ENCODE data around the gene IFNA4.
A peak's percentile ranks its signal among the peaks of the same experiment; 100 is the strongest.
"Not testable (repeated sequence)": the region's sequence is repeated elsewhere in the genome, so short reads cannot be mapped to it uniquely, and the experiment has no call there.

Gene IFNA4

GRCh38 chr9:21187487-21187886, at the start of gene IFNA4:
Gene IFNA4 (minus strand): TSS chr9:21187587. CDS start chr9:21187531, 56 bp downstream.
- DNase-seq = not testable (repeated sequence)

DNA sequence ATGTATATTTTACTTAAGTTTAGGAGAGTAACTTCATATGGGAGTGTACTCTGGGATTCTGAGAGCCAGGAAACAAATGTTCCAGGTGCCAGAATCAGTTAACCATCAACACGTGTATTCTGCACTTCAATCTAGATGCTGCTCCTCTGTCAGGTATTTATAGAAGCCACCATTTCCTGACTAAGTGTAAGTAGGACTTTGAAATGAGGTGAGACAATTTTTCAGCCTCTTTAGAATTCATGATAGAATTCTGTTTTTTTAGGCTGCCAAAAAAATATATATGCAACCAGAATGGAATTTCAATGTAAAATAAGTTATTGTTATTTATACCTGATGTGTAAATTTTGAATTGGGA, 49.0 kb upstream of the IFNA4 start:
- not testable (repeated sequence) for DNase-seq

DNA sequence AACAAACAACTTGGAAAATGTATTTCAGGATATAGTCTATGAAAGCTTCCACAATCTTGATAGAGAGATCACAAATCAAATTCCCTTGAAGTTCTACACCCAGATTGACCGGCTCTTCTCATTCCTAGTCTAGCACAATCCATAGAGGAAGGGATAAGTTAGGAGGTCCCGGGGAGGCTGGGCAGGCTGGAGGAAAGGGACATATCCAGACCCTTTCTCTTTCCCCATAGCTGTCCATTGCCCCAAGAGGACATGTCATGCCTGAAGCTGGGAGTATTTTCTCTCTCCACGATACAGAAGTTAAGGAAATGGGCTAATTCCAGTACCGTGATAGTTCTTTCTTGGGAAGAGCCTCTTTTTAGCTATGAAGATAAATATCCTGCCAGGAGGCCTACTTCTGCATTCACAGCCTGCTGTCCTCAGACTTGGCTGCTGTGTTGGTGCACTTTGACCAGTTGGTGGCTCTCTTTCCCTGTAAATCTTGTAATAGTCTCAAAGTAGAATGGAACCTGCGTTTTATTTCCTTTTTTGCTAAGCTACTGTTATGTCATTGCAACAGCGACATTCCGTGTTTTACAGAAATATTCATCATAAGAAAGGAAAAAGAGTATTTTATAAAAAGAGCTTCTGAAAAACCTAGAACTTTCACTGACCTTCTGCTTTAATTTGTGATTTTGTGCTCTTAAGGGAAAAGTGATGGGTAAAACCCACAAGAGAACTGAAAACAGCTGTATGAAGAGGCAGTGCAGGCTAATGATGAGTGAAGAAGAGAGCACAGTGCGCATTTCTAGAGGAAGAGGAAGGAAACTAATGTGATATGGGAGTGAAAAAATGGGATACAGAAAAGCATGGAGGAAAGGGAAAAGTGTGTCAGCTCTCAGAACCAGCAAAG, 48.3 kb upstream of the IFNA4 start:
- DNase-seq = peak in 1 of 2 experiments; percentile 24

GRCh38 chr9:21234153-21234687, 46.8 kb upstream of the IFNA4 start:
- no peak for DNase-seq

DNA sequence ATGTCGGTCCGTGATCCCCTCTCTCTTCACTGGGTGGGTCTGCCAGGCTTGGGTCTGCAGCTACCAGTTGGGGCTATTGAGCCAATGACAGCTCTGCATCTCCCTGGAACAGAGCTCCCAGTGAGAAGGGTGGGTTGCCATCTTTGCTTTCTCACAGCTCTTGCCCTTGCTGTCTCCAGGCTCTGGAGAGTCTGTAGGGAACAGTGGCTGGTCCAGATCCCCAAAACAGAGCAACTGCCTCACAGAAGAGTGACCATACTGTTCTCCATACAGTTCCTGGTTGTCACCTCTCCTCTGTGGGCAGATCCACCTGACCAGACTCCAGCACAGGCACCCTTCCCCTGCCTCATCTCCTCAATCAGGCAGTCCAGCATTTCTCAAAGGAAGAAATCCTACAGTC, 45.9 kb upstream of the IFNA4 start:
- DNase-seq = no peak

- DNase-seq = no peak
These were observed 40.7 kb upstream of the IFNA4 start, which contains the start of gene IFNA17 for GRCh38 chr9:21228122-21228521. Gene IFNA17 (minus strand): TSS chr9:21228222. CDS start chr9:21228173, 49 bp downstream.

- not testable (repeated sequence) for DNase-seq
These were observed 29.8 kb upstream of the IFNA4 start, which contains the start of gene IFNA16 for GRCh38 chr9:21217211-21217610. Gene IFNA16 (minus strand): TSS chr9:21217311. CDS start chr9:21217305, 6 bp downstream.

GRCh38 chr9:21213411-21214326, 26.3 kb upstream of the IFNA4 start:
- DNase-seq = not testable (repeated sequence)

DNA sequence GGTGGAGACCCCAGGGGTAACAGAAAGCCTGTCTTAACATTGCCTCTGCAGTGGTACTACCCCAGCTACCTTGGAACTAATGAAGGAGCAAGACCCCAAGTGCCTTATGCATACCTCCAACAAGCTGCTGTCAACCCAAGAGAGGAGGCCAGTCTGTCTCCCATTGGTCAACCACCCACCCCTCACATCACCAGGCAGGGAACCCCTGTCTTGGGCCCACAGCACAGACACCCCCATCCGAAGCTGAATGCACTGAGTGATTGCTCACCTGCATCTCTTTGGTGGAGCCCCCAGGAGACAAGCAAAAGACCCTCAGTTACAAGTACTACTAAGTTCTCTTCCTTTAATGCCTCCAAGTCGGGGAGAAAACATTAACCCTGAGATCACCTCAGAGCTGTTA, 24.8 kb upstream of the IFNA4 start:
- not testable (repeated sequence) for DNase-seq

DNA sequence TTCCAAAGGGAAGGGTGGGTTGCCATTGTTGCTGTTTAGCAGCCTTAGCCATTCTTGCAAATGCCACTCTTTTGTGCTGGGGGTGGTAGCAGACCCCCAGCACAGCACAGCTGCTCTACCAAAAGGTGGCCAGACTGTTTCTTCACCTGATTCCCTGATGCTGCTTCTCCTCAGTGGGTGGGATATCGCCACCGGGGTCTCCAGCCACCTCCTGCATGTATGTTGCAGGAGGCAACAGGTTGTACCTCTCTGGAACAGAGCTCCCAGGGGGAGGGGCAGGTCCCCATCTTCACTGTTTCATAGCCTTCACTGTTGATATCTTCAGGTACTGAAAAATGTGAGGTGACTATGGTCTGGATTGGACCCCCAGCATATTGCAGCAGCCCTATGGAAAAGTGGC, 23.4 kb upstream of the IFNA4 start:
- DNase-seq = not testable (repeated sequence)

DNA sequence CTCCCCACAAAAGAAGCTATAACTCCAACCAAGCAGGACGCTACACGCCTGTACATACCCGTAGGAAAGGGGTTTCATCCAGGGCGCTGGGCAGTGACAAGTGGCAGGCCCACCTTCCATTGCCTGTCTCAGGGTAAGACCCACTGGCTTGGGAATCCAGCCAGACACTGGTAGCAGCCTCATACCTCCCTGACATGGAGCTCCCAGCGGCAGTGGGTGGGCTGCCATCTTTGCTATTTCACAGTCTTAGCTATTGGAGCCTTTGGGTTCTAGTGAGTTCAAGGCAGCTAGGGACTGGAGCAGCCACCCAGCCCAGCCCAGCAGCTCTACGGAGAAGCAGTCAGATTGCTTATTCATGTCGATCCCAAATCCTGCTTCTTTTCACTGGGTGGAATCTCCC, 22.9 kb upstream of the IFNA4 start:
- DNase-seq = no peak

DNA sequence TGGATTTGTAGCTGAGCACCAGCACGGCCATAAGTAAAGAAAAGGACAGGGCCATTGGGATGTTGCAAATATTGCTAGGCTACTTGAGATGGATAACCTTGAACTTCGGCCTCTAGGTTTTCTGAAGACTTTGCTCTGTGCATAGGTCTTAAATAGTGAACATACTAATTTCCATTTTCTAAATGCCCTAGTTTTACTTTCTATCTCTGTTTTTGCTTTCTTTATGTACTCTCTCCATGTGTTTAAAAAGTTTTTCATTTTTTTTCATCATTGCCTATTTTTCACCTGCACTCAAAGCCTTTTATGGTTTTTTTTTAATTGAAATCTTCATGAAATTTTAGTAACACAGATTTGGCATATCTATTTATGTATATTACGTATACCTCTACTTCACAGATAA, 19.7 kb upstream of the IFNA4 start, which contains the start of gene IFNA10:
TSS of gene IFNA10 (minus strand) at position 101 of the 400 bp plus-strand sequence. CDS start at position 55, 46 bp downstream.
- DNase-seq = not testable (repeated sequence)

DNA sequence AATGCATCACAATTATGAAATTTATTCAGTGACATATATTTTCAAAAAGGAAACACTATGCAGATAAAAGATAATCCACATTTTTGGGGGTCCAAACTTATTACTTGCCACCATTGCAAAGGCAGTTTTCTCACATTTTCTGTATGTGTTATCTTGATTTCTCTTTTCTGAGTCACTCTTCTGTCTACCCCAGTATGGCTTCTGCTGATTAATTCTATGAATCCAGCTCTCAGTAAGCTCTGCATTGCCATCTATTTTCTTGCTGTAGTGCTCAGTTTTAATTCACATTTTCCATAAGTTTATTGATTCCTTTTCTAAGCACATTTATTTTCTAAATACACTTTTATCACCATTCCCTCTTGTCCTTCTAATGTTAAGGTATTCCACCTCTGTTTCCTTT, 17.8 kb upstream of the IFNA4 start:
- DNase-seq = no peak

DNA sequence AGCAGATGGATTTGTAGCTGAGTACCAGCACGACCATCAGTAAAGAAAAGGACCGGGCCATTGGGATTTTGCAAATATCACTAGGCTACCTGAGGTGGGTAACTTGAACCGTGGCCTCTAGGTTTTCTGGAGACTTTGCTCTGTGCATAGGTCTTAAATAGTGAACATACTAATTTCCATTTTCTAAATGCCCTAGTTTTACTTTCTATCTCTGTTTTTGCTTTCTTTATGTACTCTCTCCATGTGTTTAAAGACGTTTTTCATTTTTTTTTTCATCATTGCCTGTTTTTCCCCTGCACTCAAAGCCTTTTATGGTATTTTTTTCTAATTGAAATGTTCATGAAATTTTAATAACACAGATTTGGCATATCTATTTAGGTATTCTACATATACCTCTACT, 14.7 kb upstream of the IFNA4 start, which contains the start of gene IFNA7:
TSS of gene IFNA7 (minus strand) at position 101 of the 400 bp plus-strand sequence. CDS start at position 61, 40 bp downstream.
- DNase-seq = not testable (repeated sequence)

DNA sequence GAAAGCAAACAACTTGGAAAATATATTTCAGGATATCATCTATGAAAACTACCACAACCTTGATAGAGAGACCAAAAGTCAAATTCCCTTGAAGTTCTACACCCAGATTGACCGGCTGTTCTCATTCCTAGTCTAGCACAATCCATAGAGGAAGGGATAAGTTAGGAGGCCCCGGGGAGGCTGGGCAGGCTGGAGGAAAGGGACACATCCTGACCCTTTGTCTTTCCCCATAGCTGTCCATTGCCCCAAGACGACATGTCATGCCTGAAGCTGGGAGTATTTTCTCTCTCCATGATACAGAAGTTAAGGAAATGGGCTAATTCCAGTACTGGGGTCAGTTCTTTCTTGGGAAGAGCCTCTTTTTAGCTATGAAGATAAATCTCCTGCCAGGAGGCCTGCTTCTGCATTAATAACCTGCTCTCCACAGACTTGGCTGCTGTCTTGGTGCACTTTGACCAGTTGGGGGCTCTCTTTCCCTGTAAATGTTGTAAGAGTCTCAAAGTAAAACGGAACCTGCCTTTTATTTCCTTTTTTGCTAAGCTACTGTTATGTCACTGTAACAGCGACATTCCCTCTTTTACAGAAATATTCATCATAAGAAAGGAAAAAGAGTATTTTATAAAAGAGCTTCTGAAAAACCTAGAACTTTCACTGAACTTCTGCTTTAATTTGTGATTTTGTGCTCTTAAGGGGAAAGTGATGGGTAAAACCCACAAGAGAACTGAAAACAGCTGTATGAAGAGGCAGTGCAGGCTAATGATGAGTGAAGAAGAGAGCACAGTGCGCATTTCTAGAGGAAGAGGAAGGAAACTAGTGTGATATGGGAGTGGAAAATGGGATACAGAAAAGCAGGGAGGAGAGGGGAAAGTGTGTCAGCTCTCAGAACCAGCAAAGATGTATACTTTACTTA, 7.7 kb upstream of the IFNA4 start:
- not testable (repeated sequence) for DNase-seq

GRCh38 chr9:21182810-21183736, 4.3 kb downstream of the IFNA4 start:
- DNase-seq = not testable (repeated sequence)

GRCh38 chr9:21174671-21175070, 12.7 kb downstream of the IFNA4 start:
- no peak for DNase-seq

GRCh38 chr9:21172156-21172555, 15.2 kb downstream of the IFNA4 start:
- DNase-seq = no peak

GRCh38 chr9:21171351-21171750, 16.0 kb downstream of the IFNA4 start:
- DNase-seq = no peak

GRCh38 chr9:21166560-21166959, 20.8 kb downstream of the IFNA4 start, which contains the start of gene IFNA21:
Gene IFNA21 (minus strand): TSS chr9:21166660. CDS start chr9:21166612, 48 bp downstream.
- DNase-seq = not testable (repeated sequence)
